ENCODE data around the gene WSB1.

WSB1 gene

GRCh38 chr17:27315796-27316465 is 22.0 kb downstream of the WSB1 start:
- no peak overlapping the region for H3K4me3 ChIP-seq (ENCODE audit: control insufficient read depth, low read depth, low read length)
- no peak for DNase-seq (ENCODE audit: low read depth)
- TF ChIP-seq CTCF (conservative IDR thresholded peaks at IDR 0.05; ENCODE audit: control insufficient read depth, insufficient read depth, low read depth, low read length) = no peak

GRCh38 chr17:27318228-27318627 is 24.3 kb downstream of the WSB1 start:
- H3K4me3 ChIP-seq (ENCODE audit: control insufficient read depth, low read depth, low read length) = no peak overlapping the region
- no peak for DNase-seq (ENCODE audit: low read depth)
- TF ChIP-seq CTCF (conservative IDR thresholded peaks at IDR 0.05; ENCODE audit: control insufficient read depth, insufficient read depth, low read depth, low read length) = no peak

GRCh38 chr17:27318633-27319032 is 24.7 kb downstream of the WSB1 start:
- TF ChIP-seq CTCF (conservative IDR thresholded peaks at IDR 0.05; ENCODE audit: control insufficient read depth, insufficient read depth, low read depth, low read length) = no peak
- DNase-seq (ENCODE audit: low read depth) = no peak
- no peak overlapping the region for H3K4me3 ChIP-seq (ENCODE audit: control insufficient read depth, low read depth, low read length)

- peak; percentile 73 for DNase-seq (ENCODE audit: low read depth)
- H3K4me3 ChIP-seq (ENCODE audit: control insufficient read depth, low read depth, low read length) = no peak overlapping the region
- TF ChIP-seq CTCF (conservative IDR thresholded peaks at IDR 0.05; ENCODE audit: control insufficient read depth, insufficient read depth, low read depth, low read length) = no peak
These were observed 25.8 kb downstream of the WSB1 start for GRCh38 chr17:27319541-27320221.

GRCh38 chr17:27320222-27320560 is 26.3 kb downstream of the WSB1 start:
- TF ChIP-seq CTCF (conservative IDR thresholded peaks at IDR 0.05; ENCODE audit: control insufficient read depth, insufficient read depth, low read depth, low read length) = no peak
- DNase-seq (ENCODE audit: low read depth) = no peak
- no peak overlapping the region for H3K4me3 ChIP-seq (ENCODE audit: control insufficient read depth, low read depth, low read length)

GRCh38 chr17:27321372-27321771 is 27.5 kb downstream of the WSB1 start:
- no peak for DNase-seq (ENCODE audit: low read depth)
- no peak overlapping the region for H3K4me3 ChIP-seq (ENCODE audit: control insufficient read depth, low read depth, low read length)
- no peak for TF ChIP-seq CTCF (conservative IDR thresholded peaks at IDR 0.05; ENCODE audit: control insufficient read depth, insufficient read depth, low read depth, low read length)

All from fibroblast of mammary gland (primary cell).